Neural cell (in vitro differentiated cells): ENCODE results near the gene PHKA2.

Source experiments
- CTCF ChIP-seq: fragments of 450-650 bp; IDR thresholded peaks from 2 replicates; pipeline ENCODE4 v1.5.1; 2014; ENCODE audit warnings: antibody characterized with exemption, mild to moderate bottlenecking, moderate library complexity; ENCODE audit not compliant: poor library complexity, severe bottlenecking
- EZH2 ChIP-seq: fragments of 200-600, 300-800 bp; shearing (Covaris generic), sonication (generic); IDR thresholded peaks from 2 replicates; pipeline ENCODE4 v1.6.1; 2014; ENCODE audit warnings: antibody characterized with exemption, low read length, borderline replicate concordance, mild to moderate bottlenecking; ENCODE audit not compliant: insufficient read depth, poor library complexity, severe bottlenecking
- REST ChIP-seq: IDR thresholded peaks from 2 replicates; pipeline ENCODE4 v1.6.1; 2012; ENCODE audit warnings: borderline replicate concordance

GRCh38 chrX:19019996-19020395 is 36.1 kb upstream of the PHKA2 start:
- no peak for TF ChIP-seq EZH2
- TF ChIP-seq CTCF = no peak
- no peak for TF ChIP-seq REST
